Lung (tissue), 12 donors: ENCODE data around the gene TMEM14B. TPM values are rescaled to one million over a fixed set of nuclear protein-coding genes. Genes with fewer than 3 reads are reported as not detected.
"Not testable (repeated sequence)": the region's sequence is repeated elsewhere in the genome, so short reads cannot be mapped to it uniquely, and the experiment has no call there.

ENCODE experiments used
- ATAC-seq: fragments of 200-7000 bp; cut with Tn5 transposase; one replicate; pipeline ENCODE4 v1.9.1; 2020; ENCODE audit warnings: moderate number of reproducible peaks; ENCODE audit not compliant: insufficient read depth, low FRiP score
- DNase-seq, 3 donors: peaks; one replicate each; pipeline ENCODE4 v3.0.0-alpha.2; 2013 to 2017
- H3K27ac ChIP-seq, 2 donors: one replicate each; pipeline ENCODE4 v1.5.1; 2013; ENCODE audit warnings: mild to moderate bottlenecking in 2 of 2, moderate library complexity in 2 of 2, control low read depth in 1 of 2, inconsistent platforms in 1 of 2, low read depth in 1 of 2, low read length in 1 of 2
- H3K27me3 ChIP-seq, 3 donors: one replicate each; pipeline ENCODE4 v1.5.1; 2013; ENCODE audit warnings: low read length in 2 of 3; ENCODE audit not compliant: control insufficient read depth in 3 of 3, insufficient read depth in 3 of 3
- H3K36me3 ChIP-seq, 4 donors: one replicate each; pipeline ENCODE4 v1.5.1; 2013; ENCODE audit warnings: low read length in 4 of 4, mild to moderate bottlenecking in 1 of 4, moderate library complexity in 1 of 4; ENCODE audit not compliant: control insufficient read depth in 4 of 4, insufficient read depth in 4 of 4
- H3K4me1 ChIP-seq, 5 donors: one replicate each; pipeline ENCODE4 v1.5.1; 2013; ENCODE audit warnings: low read length in 5 of 5, mild to moderate bottlenecking in 2 of 5, moderate library complexity in 1 of 5; ENCODE audit not compliant: control insufficient read depth in 5 of 5, insufficient read depth in 5 of 5
- H3K4me3 ChIP-seq: one replicate; pipeline ENCODE4 v1.5.1; 2013; ENCODE audit warnings: mild to moderate bottlenecking, control low read depth, moderate library complexity
- H3K9ac ChIP-seq, 2 donors: one replicate each; pipeline ENCODE4 v1.5.1; 2013; ENCODE audit warnings: low read length in 2 of 2, control low read depth in 1 of 2; ENCODE audit not compliant: insufficient read depth in 1 of 2
- H3K9me3 ChIP-seq, 4 donors: one replicate each; pipeline ENCODE4 v1.5.1; 2013; ENCODE audit warnings: low read length in 3 of 4, mild to moderate bottlenecking in 1 of 4, moderate library complexity in 1 of 4; ENCODE audit not compliant: control insufficient read depth in 4 of 4, insufficient read depth in 3 of 4
- CTCF ChIP-seq: IDR thresholded peaks from 2 replicates; pipeline ENCODE4 v1.5.1; 2012; ENCODE audit warnings: mild to moderate bottlenecking; ENCODE audit errors: control extremely low read depth, extremely low read depth
- WGBS, 2 donors: extraction: QIAGEN DNeasy Blood & Tissue Kit; methylation state at CpG; one replicate each; pipeline ENCODE4 v1.1.7; 2013; 5-methylcytosine and 5-hydroxymethylcytosine counted together
- polyA plus RNA-seq, 2 donors: library from polyadenylated mRNA; stranded (reverse); fragments of 200-250 nt; gene quantifications; one replicate each; pipeline ENCODE4 v1.2.1, GENCODE V29; 2013
- total RNA-seq, 2 donors: library from RNA; depleted of rRNA in 1 of 2; stranded (reverse); fragments of >200 nt in 1 of 2; gene quantifications; one replicate each; pipeline ENCODE4 v1.2.1, GENCODE V29; 2014 to 2021
- donor health status: control.
- donor health status: control.
- donor health status: Bipolar disorder and iron deficiency.
- donor health status: healthy.
- donor health status: DM: yes; HTN: yes; CAD: no.

The TMEM14B gene
- total and polyA plus RNA-seq, 4 donors, result 45.6 to 112 (median 62.4) TPM

- Histone ChIP-seq H3K27me3 (no peaks in the 10 kb centered on the region), H3K9ac (no peak overlapping the region), H3K4me3 (no peak overlapping the region), H3K4me1 (no peaks in the 10 kb centered on the region), H3K36me3 (peaks cover 8 to 19% (median 12%) of the 10 kb centered on the region in 4 donors), H3K27ac (no peak overlapping the region), H3K9me3 (no peaks in the 10 kb centered on the region)
- WGBS, 2 donors, result 94 to 95% methylated on average over 17 of the region's 17 CpGs
- no peak for ATAC-seq
- no peak for DNase-seq
- no peak for TF ChIP-seq CTCF
Observed at GRCh38 chr6:10733151-10733715, 14.4 kb upstream of the TMEM14B start.

GRCh38 chr6:10733863-10734262 is 13.7 kb upstream of the TMEM14B start:
- Histone ChIP-seq H3K27ac (no peak overlapping the region), H3K4me3 (no peak overlapping the region), H3K4me1 (no peaks in the 10 kb centered on the region), H3K27me3 (no peaks in the 10 kb centered on the region), H3K9me3 (no peaks in the 10 kb centered on the region), H3K9ac (no peak overlapping the region), H3K36me3 (peaks cover 8 to 16% (median 11%) of the 10 kb centered on the region in 4 donors)
- no peak for TF ChIP-seq CTCF
- no peak for ATAC-seq
- DNase-seq, result no peak
- WGBS, 2 donors, result 96% methylated on average over 3 of the region's 3 CpGs

GRCh38 chr6:10736731-10737130 is 10.9 kb upstream of the TMEM14B start:
- H3K9ac ChIP-seq, result no peak overlapping the region
- no peaks in the 10 kb centered on the region for H3K4me1 ChIP-seq
- H3K36me3 ChIP-seq, result peaks cover 8 to 13% (median 8%) of the 10 kb centered on the region in 4 donors
- no peaks in the 10 kb centered on the region for H3K27me3 ChIP-seq
- no peaks in the 10 kb centered on the region for H3K9me3 ChIP-seq
- TF ChIP-seq CTCF, result no peak
- H3K27ac ChIP-seq, result no peak overlapping the region
- H3K4me3 ChIP-seq, result no peak overlapping the region
- no peak for DNase-seq
- ATAC-seq, result no peak
- WGBS, 2 donors, result 85 to 90% methylated on average over 2 of the region's 2 CpGs

- H3K4me3 ChIP-seq, result no peak overlapping the region
- no peak for TF ChIP-seq CTCF
- H3K9me3 ChIP-seq, result no peaks in the 10 kb centered on the region
- no peaks in the 10 kb centered on the region for H3K27me3 ChIP-seq
- no peak overlapping the region for H3K27ac ChIP-seq
- no peak overlapping the region for H3K9ac ChIP-seq
- no peak for ATAC-seq
- H3K36me3 ChIP-seq, result peaks cover 0 to 10% (median 1%) of the 10 kb centered on the region in 4 donors
- no peaks in the 10 kb centered on the region for H3K4me1 ChIP-seq
- DNase-seq, result no peak
Observed at GRCh38 chr6:10740061-10740460, 7.5 kb upstream of the TMEM14B start.

GRCh38 chr6:10741643-10742042 is 6.0 kb upstream of the TMEM14B start:
- not testable (repeated sequence) for H3K9me3 ChIP-seq, H3K27me3 ChIP-seq, H3K9ac ChIP-seq, ATAC-seq, H3K4me3 ChIP-seq, H3K36me3 ChIP-seq, H3K4me1 ChIP-seq, H3K27ac ChIP-seq, DNase-seq
- WGBS, 2 donors, result 84 to 94% methylated on average over 4 of the region's 4 CpGs
